Left ventricle myocardium inferior (tissue), 1 donor: Measurements from ENCODE around the gene ELN. TPM values are rescaled to one million over a fixed set of nuclear protein-coding genes. Genes with fewer than 3 reads are reported as not detected.

Experiments used
- DNase-seq: peaks from one replicate; pipeline ENCODE4 v3.0.0-alpha.2; 2020
- H3K27ac ChIP-seq: fragments of 200-600 bp; replicated peaks from 2 replicates; pipeline ENCODE4 v1.8.0; 2021
- H3K27me3 ChIP-seq: fragments of 200-600 bp; 2 replicates; pipeline ENCODE4 v1.8.0; 2021; ENCODE audit warnings: low read depth
- H3K36me3 ChIP-seq: fragments of 200-600 bp; 2 replicates; pipeline ENCODE4 v1.8.0; 2021
- H3K4me1 ChIP-seq: fragments of 200-600 bp; 2 replicates; pipeline ENCODE4 v1.8.0; 2021
- H3K4me3 ChIP-seq: fragments of 200-600 bp; 2 replicates; pipeline ENCODE4 v1.8.0; 2021; ENCODE audit warnings: mild to moderate bottlenecking, moderate library complexity
- H3K9me3 ChIP-seq: fragments of 200-600 bp; replicated peaks from 2 replicates; pipeline ENCODE4 v1.8.0; 2021
- intact Hi-C: fragments of 100-400 bp; cut with micrococcal nuclease; formaldehyde crosslinking; loops from one replicate; pipeline ENCODE4 v1.11.0; 2022
- total RNA-seq: library from RNA; stranded (reverse); fragmentation: NEBNext Ultra II Directional; extraction: Animal tissue kit (Norgen Biotek cat#: 25700); gene quantifications from one replicate; pipeline ENCODE4 v1.2.1, GENCODE V29; 2021
- TF ChIP-seq, protein P1 (sequence below): fragments of 200-600 bp; IDR thresholded peaks from 2 replicates; pipeline ENCODE4 v1.8.0; 2021; ENCODE audit warnings: antibody characterized with exemption, mild to moderate bottlenecking, borderline replicate concordance
- donor health status: DM: no; HTN: yes; CAD: no; lungs with severe emphysema.

The ELN gene
- total RNA-seq, 1 donor from 2014 or later = 51.6 TPM

DNA sequence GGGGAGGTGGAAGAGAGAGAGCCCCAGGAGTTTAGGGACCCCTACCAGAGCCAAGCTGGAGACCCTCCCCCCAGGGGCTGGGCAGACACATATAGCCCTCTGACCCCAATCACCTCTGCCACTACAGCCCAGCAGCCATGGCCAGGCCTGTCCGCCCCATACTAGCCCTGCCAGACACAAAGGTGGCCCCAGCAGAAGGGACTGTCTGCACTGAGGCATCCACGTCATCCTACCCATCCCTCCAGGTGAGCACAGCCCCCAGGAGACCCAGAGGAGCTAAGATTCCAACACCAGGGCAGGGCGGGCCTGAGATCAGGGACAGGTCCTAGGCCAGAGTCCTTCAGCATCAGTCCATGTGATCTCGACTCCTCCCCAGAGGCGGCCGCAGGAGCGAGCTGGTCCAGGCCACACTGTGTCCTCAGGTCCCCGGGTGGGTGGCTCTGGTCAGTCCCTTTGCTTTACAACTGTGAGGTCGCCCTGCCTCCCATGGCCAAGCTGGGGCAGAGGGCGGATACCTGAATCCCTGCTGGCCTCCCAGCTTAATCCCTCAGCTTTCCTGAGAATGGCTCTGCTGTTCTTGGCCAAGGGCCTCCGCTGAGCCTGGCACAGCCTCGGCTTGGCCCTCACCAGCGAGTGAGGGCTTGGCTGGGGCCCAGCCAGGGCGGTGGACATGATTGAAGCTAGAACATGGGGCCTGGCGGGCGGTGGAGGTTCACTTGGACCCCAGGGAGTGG, 14.3 kb upstream of the ELN start:
- intact Hi-C loops = no loop called here
- Histone ChIP-seq H3K27me3 (peaks cover 3% of the 10 kb centered on the region), H3K4me1 (peaks cover 13% of the 10 kb centered on the region), H3K4me3 (no peak overlapping the region), H3K9me3 (no peaks in the 10 kb centered on the region), H3K36me3 (no peaks in the 10 kb centered on the region), H3K27ac (no peak overlapping the region)
- TF ChIP-seq, protein P1, sequence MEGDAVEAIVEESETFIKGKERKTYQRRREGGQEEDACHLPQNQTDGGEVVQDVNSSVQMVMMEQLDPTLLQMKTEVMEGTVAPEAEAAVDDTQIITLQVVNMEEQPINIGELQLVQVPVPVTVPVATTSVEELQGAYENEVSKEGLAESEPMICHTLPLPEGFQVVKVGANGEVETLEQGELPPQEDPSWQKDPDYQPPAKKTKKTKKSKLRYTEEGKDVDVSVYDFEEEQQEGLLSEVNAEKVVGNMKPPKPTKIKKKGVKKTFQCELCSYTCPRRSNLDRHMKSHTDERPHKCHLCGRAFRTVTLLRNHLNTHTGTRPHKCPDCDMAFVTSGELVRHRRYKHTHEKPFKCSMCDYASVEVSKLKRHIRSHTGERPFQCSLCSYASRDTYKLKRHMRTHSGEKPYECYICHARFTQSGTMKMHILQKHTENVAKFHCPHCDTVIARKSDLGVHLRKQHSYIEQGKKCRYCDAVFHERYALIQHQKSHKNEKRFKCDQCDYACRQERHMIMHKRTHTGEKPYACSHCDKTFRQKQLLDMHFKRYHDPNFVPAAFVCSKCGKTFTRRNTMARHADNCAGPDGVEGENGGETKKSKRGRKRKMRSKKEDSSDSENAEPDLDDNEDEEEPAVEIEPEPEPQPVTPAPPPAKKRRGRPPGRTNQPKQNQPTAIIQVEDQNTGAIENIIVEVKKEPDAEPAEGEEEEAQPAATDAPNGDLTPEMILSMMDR = no peak
- no peak for DNase-seq

DNA sequence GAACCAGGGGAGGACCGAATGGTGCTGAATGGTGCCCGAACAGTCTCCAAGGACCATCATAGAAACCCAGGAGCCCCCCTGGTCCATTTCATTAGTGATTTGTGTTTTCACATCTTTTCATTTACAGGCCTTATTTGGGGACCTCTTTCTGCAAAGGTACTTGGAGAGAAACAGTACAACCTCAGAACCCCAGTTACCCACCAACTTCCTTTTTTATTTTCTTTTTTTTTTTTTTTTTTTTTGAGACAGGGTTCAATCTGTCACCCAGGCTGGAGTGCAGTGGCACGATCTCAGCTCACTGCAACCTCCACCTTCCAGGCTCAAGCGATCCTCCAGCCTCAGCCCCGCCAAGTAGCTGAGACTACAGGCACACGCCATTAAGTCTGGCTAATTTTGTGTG, 13.0 kb upstream of the ELN start:
- intact Hi-C loops = no loop called here
- no peak for DNase-seq

DNA sequence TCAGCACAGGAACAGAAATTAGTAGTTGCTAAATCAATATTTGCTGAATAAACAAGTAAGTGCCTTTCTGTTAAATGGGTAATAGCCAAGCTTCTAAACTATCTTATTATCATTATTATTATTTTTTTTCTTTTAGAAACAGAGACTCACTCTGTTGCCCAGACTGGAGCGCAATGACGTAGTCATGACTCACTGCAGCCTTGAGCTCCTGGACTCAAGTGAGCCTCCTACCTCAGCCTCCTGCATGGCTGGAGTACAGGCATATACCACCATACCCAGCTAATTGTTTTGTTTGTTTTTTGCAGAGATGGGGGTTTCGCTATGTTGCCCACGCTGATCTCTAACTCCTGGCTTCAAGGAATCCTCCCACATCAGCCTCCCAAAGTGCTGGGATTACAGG, 12.3 kb upstream of the ELN start:
- intact Hi-C loops = no loop called here
- H3K27me3 ChIP-seq = peaks cover 3% of the 10 kb centered on the region
- H3K27ac ChIP-seq = no peak overlapping the region
- H3K36me3 ChIP-seq = no peaks in the 10 kb centered on the region
- H3K4me3 ChIP-seq = no peak overlapping the region
- TF ChIP-seq, protein P1 = no peak
- H3K4me1 ChIP-seq = peaks cover 13% of the 10 kb centered on the region
- no peaks in the 10 kb centered on the region for H3K9me3 ChIP-seq
- DNase-seq = no peak

More for the DNA sequence above, 13.0 kb upstream of the ELN start:
- Histone ChIP-seq H3K27me3 (peaks cover 3% of the 10 kb centered on the region), H3K9me3 (no peaks in the 10 kb centered on the region), H3K36me3 (no peaks in the 10 kb centered on the region), H3K27ac (no peak overlapping the region), H3K4me1 (peaks cover 13% of the 10 kb centered on the region), H3K4me3 (no peak overlapping the region)
- TF ChIP-seq, protein P1 = no peak

DNA sequence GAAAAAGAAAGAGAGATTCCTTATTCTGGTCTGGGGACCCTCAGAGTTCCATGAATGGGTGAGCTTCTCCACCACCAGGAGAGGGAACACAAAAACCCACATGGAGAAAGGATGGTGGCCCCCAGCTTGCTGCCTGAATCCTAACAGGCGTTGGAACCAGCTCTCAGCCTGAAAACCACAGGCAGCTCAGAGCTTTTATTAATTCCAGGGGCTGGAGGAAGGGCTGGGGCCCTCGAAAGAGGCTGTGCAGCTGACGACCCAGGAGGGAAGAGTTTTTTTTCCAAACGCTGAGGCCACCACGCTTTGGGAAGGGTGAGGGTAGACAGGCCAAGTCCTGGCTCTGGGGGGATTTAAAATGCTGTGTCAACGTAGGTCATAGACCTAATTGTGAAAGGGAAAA, 10.8 kb upstream of the ELN start:
- Histone ChIP-seq H3K9me3 (no peaks in the 10 kb centered on the region), H3K36me3 (no peaks in the 10 kb centered on the region), H3K4me1 (peaks cover 20% of the 10 kb centered on the region), H3K4me3 (no peak overlapping the region), H3K27me3 (peaks cover 15% of the 10 kb centered on the region), H3K27ac (no peak overlapping the region)
- no peak for DNase-seq
- TF ChIP-seq, protein P1 = no peak
- intact Hi-C loops = no loop called here

DNA sequence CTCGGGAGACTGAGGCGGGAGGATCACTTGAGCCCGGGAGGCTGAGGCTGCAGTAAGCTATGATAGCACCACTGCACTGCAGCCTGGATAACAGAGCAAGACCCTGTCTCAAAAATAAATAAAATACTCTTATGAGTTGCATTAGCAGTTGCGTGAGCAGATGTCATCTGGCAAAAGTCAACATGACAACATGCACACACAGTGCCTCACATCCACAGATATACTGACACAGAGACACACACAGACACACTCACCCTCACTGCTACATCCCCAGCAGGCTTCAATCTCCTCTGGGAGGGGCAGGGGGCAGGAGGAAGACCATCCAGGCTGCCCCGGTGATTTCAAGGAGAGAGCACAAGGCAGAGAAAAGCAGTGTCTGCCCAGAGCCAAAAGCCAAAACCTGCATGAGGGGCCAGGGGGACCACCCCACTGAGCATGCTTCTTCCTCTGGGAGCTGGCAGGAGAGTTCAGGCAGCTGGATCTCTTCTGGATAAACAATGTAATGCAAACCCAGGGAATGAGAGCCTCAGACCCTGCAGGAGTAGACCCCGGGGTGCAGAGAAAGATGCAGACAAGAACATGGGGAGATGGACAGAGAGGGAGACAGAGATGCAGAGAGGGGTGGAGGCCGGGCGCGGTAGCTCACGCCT, 9.6 kb upstream of the ELN start:
- intact Hi-C loops = no loop called here
- no peak for DNase-seq
- Histone ChIP-seq H3K27ac (no peak overlapping the region), H3K4me1 (peaks cover 26% of the 10 kb centered on the region), H3K27me3 (peaks cover 25% of the 10 kb centered on the region), H3K36me3 (no peaks in the 10 kb centered on the region), H3K9me3 (no peaks in the 10 kb centered on the region), H3K4me3 (no peak overlapping the region)
- TF ChIP-seq, protein P1 = no peak
